KG1 (cell line): ENCODE results near the gene BIRC5.
A peak's percentile ranks its signal among the peaks of the same experiment; 100 is the strongest.
"Not testable (repeated sequence)": the region's sequence is repeated elsewhere in the genome, so short reads cannot be mapped to it uniquely, and the experiment has no call there.

Experiments
- DNase-seq: peaks from one replicate; lab custom pipeline; 2025; lab: John Stamatoyannopoulos, UW

The BIRC5 gene

GRCh38 chr17:78240012-78240655 lies 26.1 kb downstream of the BIRC5 start:
- no peak for DNase-seq

DNA sequence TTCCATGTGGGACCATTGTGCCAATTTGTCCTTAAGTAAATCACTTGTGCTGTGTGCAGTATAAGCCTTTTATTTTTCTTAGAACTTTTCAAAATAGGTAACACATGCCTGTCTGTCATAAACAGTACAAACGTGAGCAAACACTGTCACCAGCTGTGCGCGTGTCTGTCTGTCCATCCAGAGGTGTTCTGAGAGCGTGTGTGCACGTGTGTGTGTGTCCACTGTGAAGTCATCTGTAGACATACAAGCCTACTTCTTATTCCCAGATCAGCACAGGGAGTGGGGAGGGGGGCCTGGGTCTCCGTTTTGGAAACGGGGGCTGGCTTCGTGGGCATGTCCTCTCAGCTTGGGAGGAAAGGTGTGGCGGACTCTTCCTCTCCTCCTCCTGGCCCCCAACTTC lies 26.8 kb downstream of the BIRC5 start:
- DNase-seq = no peak

GRCh38 chr17:78241277-78242023 lies 27.4 kb downstream of the BIRC5 start:
- no peak for DNase-seq

DNA sequence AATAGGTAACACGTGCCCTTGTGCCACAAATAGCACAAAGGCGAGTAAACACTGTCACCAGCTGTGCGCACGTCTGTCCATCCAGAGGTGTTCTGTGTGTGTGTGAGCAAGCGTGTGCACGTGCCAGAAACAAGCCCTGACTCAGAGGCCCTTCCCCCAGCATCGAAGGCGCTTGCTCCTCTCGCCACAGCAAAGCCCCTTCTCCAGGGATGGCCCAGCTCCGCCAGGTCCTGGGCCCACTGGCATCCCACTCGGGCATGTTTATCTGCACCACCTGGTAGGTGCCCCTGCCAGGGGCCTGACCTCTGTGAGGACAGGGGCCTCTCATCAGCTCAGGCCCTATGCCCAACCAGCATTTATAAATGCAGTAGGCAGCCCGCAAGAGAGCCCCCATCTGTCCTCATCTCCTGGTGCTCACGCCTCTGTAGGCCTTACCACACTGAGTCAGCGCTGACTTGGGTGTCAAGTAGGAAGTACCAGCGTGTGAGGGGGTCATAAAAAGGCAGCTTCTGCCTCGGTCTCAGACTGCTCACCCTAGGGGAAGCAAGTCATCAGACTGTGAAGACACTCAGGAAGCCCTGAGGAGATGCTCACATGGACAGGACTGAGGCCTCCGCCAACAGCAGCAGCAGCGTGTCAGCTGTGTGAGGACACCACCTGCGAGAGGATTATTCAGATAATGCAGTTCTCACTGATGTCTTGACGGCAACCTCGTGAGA lies 28.1 kb downstream of the BIRC5 start:
- DNase-seq = peak; percentile 27

- DNase-seq = no peak
Measured at GRCh38 chr17:78247304-78247703, 33.3 kb downstream of the BIRC5 start.

GRCh38 chr17:78248051-78248914 lies 34.2 kb downstream of the BIRC5 start:
- no peak for DNase-seq

DNA sequence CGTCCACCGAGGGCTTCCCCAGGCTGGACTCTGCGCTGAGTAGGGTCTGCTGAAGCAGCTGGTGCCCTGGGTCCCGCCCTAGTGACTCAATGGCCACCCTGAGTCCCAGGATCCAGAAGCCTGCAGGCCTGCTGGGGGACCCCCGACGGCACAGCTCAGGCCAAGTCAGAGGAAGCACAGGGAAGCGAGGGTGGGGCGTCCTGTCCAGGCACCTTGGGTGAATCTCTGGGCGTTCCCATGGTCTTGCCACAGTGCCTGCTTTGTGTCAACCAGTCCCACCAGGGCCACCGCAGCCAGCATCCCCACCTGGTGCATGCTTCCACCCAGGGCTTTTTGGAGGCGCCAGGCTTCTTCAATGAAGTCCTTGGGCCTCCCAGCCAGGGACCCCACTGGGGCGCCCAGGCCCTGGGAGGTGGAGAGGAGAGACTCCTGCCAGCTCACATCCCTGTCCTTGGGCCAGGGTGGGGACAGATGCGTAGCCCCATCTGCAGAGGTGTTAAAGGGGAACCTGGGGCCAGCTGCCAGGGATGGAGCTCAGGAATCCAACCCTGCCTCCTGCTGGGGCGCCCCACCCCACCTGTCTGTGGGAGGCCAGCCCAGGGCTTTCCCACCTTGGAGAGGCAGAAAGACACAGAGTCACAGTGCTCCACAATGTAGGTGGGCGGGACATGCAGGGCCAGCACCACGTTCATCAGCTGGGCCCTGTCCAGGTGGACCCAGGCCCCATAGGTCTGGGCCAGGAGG lies 35.2 kb downstream of the BIRC5 start:
- no peak for DNase-seq

DNA sequence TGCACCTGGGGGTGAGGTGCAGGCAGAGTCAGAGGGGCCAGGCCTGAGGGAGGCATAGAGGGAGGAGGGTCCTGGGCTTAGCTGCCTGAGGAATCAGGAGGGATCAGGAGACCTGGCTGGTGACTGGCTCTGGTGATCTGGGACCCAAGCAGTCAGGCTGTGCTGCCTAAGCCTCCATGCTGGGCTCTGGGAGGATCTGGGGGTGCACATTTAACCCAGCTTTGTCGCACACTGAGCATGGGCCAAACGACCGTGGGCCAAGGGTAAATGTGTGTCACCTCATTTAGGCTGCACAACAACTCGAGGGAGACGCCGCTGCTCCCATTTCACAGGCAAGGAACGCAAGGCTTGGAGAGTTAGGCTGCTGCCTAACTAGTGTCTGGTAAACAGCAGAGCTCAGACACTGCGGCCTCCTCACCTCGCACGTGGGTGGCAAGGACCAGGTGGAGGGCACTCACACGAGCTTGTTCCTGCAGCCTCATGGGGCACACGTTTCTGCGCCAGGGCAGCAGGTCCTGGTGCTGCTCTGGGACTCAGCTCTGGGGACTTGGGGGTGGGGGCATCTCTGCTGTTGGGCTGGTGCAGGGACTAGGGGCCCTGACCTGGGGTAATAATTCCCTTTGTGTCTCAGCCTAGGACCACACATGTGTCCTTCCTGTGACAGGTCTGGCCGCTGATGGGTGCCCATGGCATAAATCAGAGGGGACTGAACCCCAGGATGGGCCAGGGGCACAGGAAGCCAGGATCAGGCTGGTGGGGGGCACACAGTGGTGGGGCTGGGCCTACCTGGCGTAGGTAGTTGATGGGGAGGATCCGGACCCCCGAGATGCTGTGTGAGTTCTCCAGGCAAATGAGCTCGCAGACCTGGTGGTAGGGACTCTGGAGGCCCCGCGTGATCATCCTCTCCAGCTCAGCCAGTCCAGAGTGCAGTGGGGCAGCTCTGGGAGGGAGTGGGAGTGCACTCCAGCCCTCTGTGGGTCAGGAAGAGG lies 36.1 kb downstream of the BIRC5 start:
- DNase-seq = no peak

DNA sequence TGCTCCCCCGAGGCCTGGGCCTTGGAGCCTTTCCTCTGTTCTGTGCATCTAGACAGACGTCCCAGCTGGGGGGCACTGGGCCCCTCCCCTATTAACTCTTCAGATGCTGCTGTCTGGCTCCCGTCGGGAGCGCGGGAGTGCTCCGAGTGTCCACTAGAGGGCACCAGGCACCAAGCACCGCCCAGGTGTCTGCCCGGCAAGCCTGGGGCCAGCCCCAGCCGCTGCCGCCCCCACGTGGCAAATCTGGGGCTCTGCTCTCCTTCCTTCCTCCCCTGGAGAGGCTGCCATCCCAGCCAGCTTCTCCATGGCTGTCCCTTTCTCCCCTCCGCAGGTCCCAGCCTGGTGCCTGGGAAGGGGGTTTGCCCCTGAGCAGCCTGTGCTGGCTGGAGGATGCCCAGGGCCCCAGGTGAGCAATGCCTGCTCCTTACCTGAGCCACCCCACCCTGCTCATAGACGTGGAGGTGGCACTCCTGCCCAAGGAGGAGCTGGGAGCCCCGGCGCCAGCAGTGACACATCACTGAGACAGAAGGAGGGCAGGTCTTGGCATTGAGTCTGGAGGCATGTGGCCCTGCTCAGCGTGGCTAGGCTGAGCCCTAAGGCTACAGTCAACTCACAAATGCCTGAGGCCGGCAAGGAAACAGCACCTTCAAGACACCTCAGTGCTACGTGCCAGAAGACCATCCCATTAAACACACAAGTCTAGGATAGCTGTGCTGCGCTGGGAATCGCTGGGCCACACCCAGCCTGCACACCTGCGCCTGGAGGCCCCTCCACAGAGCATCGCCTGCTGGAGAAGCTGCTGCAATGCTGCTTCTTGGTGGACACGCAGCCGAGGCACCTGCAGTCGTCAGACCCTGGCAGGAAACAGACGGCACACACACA lies 37.1 kb downstream of the BIRC5 start:
- DNase-seq = peak; percentile 68

DNA sequence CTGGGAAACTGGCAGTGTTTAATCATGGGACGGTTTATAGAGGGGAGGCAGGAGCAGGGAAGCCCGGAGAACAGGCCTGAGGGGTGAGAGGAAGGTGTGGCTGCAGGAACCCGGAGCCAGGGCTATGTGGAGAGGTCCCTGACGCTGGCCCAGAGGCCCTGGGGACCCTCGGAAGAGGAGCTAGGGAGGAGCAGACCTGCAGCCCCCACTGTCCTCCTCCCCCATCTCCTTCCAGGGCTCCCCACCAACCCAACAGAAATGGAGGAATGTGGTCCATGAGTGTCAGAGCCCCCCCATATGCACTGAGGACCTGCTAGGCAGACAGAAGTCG lies 37.7 kb downstream of the BIRC5 start:
- no peak for DNase-seq

DNA sequence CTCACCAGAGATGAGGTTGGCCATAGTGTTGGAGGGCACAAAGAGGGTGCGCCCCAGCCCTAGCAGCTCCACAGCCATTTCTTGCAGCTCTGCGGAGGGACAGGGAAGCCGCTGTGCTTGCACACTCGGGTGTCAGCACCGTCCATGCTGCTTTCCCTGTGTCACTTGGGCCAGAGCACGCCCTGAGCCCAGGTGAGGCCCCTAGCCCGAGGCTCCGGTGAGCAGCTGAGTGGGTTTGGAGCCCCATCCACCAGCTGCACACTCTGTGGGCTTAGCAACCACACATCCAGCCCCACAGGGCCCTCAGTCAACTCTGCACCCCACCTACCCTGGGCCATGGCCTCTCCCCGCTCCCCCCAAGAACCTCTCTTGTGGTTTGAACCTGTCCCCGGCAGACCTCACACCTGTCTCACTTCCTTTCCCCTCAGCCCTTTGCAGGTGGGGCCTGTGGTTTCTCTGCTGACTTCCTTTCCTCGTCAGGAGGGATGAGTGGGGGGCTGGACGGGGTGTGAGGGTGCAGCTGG lies 38.1 kb downstream of the BIRC5 start:
- peak; percentile 33 for DNase-seq

- no peak for DNase-seq
Measured at GRCh38 chr17:78252701-78253635, 38.9 kb downstream of the BIRC5 start.

- DNase-seq = not testable (repeated sequence)
Measured at GRCh38 chr17:78253636-78253945, 39.5 kb downstream of the BIRC5 start.

DNA sequence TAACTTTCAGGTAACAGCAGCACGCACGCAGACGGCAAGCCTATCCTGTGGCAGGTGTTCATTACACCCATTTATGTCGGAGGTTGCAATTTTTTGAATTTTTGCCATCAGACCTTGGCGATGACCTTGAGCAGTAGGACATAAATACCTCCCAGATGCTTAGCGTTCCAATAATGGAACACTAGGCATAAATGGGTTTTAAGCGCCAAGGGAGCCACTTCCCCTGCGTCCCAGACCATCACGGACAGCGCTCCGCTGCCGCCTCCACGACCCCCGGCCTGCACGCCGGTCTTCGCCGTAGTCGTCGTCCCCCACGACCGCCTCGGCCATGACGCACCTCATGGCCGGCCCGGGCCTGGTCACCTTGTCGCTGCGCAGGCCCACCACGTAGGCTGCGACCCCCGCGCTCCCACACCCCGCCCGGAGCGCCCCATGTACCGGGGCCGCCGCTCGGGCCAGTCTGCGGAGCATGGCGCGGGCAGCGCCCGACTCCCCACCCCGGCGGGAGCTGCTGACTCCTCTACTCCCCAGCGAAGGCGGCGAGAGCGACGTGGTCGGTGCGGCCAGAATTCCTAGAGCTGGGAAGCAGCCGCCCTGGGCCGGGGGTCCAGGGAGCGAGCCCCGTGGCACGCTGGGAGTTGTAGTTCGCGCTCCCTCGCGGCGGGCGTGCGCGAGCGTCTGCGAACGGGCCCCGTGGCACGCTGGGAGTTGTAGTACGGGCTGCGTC lies 40.1 kb downstream of the BIRC5 start:
- peak; percentile 77 for DNase-seq

DNA sequence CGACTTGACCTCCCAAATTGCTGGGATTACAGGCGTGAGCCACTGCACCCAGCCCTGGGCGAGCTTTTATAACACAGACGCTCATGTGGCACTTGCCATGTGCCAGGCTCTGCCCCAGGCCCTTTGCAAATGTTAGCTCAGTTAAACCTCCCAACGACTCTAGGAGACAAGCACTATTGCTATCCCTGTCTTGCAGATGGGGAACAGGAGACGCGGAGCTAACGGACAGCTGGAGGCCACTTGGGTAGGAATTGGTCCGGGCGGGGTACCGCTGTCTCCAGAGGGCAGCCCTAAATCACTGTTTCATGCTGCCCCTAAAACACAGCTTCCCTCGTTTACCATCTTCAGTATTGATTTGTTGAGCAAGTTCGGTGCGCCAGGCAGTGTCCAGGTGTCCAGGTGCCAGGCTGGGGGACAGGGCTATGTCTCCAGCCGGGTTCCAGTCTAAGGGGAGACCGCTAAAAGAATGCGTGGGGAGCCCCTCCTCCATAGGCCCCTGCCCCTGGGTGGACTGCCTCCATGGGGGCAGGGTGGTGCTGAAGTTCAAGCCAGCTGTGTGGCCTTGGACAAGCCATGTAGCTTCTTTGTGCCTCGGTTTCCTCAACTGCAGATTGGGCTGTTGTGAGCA lies 41.1 kb downstream of the BIRC5 start:
- no peak for DNase-seq

GRCh38 chr17:78255953-78256706 lies 42.1 kb downstream of the BIRC5 start:
- no peak for DNase-seq
